Measurements from ENCODE around the gene EIF3D. TPM values are rescaled to one million over a fixed set of nuclear protein-coding genes. Genes with fewer than 3 reads are reported as not detected.

The EIF3D gene
- total and polyA plus RNA-seq, 2 of the 4 experiments (the other 2 are of a cell fraction): 339 to 746 TPM

DNA sequence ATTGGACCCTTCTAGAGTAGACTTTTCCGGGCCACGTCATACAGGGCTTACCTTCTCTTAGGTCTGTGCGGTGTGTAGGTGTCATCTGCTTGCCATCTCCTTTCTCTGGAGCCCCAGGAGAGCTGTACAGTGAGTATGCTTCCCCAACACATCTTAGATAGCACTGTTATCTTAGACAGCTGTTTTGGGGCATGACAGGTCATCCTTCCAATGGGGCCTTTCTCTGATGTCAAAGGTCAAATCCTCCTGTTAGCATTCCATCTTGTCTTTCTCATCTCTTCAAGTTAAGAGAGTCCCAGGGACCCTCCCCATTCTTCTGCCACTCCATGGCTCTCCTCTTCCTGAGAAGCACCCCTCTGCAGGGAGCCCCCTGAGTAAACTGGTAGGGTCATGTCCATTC, 31.0 kb upstream of the EIF3D start:
- ChIA-PET CTCF (no interaction called here), POLR2A (ENCODE audit: unreplicated experiment) (no interaction called here)
- Histone ChIP-seq H2BK15ac (ENCODE audit: low read depth, low read length) (no peak overlapping the region), H3K56ac (ENCODE audit: extremely low read depth, insufficient read depth, low read length) (no peak overlapping the region), H3K9me1 (ENCODE audit: insufficient read depth, low read length) (peaks cover 11% of the 10 kb centered on the region), H3K4me1 (ENCODE audit: control insufficient read depth, insufficient read depth, low read length) (peaks cover 5% of the 10 kb centered on the region), H4K8ac (ENCODE audit: low read depth in 2 of 2, low read length in 2 of 2) (no peak overlapping the region), H4K20me1 (ENCODE audit: insufficient read depth, low read length) (no peaks in the 10 kb centered on the region), H2AK9ac (replicated peaks; ENCODE audit: low read depth, low read length, poor library complexity) (no peak overlapping the region), H4K91ac (ENCODE audit: insufficient read depth, low read depth, low read length) (no peak overlapping the region), H2AFZ (replicated peaks; ENCODE audit: low read length, poor library complexity) (no peak overlapping the region), H3K14ac (replicated peaks; ENCODE audit: low read depth, low read length) (no peak overlapping the region), H3K9me3 (ENCODE audit: control insufficient read depth, insufficient read depth, low read length) (no peaks in the 10 kb centered on the region), H2BK120ac (ENCODE audit: low read depth, low read length) (no peak overlapping the region), H3K9ac (ENCODE audit: low read depth, low read length) (no peak overlapping the region), H3K4me3 (ENCODE audit: insufficient read depth, low read depth, low read length) (no peak overlapping the region), H3K23ac (ENCODE audit: low read depth, low read length) (no peak overlapping the region), H3K18ac (ENCODE audit: low read depth, low read length) (no peak overlapping the region), H3K27ac (ENCODE audit: insufficient read depth, low read length) (no peak overlapping the region), H2BK20ac (ENCODE audit: low read depth, low read length) (no peak overlapping the region), H2AK5ac (ENCODE audit: low read depth, low read length) (no peak overlapping the region), H3K4me2 (ENCODE audit: low read depth, low read length) (no peak overlapping the region), H3K27me3 (ENCODE audit: control insufficient read depth, insufficient read depth, low read length) (peaks cover 21% of the 10 kb centered on the region), H3K36me3 (ENCODE audit: control insufficient read depth, insufficient read depth, low read length) (no peaks in the 10 kb centered on the region), H3K4ac (ENCODE audit: low read depth, low read length) (no peak overlapping the region), H2BK5ac (ENCODE audit: low read depth, low read length, poor library complexity, severe bottlenecking) (no peak overlapping the region), H4K5ac (ENCODE audit: low read depth, low read length) (no peak overlapping the region), H3K79me1 (ENCODE audit: low read depth in 1 of 2, low read length in 2 of 2) (no peaks in the 10 kb centered on the region)
- no peak for DNase-seq
- no peak for ATAC-seq (ENCODE audit: low read depth)
- no TSS peak for BruUV-seq (replicated peaks)
- WGBS, 2 experiments (ENCODE audit: extremely low coverage in 2 of 2, insufficient read length in 1 of 2): no CpG with 5 or more reads among the region's 3 CpGs
- dilution Hi-C loops (cut with HindIII; ENCODE audit: low sequenced_read_pairs, unreplicated experiment): no loop called here
- TF ChIP-seq FOS (IDR thresholded peaks at IDR 0.05; ENCODE audit: low read depth, low read length) (no peak), POLR2A (IDR thresholded peaks at IDR 0.05; ENCODE audit: low read depth, low read length) (no peak), MAFK (IDR thresholded peaks at IDR 0.05; ENCODE audit: low read depth, low read length) (no peak), CHD1 (IDR thresholded peaks at IDR 0.05; ENCODE audit: low read depth, low read length) (no peak), NFE2L2 (IDR thresholded peaks at IDR 0.05; ENCODE audit: low read depth, low read length) (no peak), RAD21 (IDR thresholded peaks at IDR 0.05; ENCODE audit: low read length) (no peak), RFX5 (IDR thresholded peaks at IDR 0.05; ENCODE audit: low read depth, low read length) (no peak), BHLHE40 (IDR thresholded peaks at IDR 0.05; ENCODE audit: low read depth, low read length) (no peak), CEBPB (IDR thresholded peaks at IDR 0.05; ENCODE audit: low read depth, low read length) (no peak), RCOR1 (IDR thresholded peaks at IDR 0.05; ENCODE audit: insufficient replicate concordance, low read length) (no peak), MAZ (IDR thresholded peaks at IDR 0.05; ENCODE audit: borderline replicate concordance, low read depth, low read length) (no peak), SMC3 (IDR thresholded peaks at IDR 0.05; ENCODE audit: low read depth, low read length) (no peak), MXI1 (IDR thresholded peaks at IDR 0.05; ENCODE audit: borderline replicate concordance, low read depth, low read length) (no peak)
- TF ChIP-seq, protein P1, sequence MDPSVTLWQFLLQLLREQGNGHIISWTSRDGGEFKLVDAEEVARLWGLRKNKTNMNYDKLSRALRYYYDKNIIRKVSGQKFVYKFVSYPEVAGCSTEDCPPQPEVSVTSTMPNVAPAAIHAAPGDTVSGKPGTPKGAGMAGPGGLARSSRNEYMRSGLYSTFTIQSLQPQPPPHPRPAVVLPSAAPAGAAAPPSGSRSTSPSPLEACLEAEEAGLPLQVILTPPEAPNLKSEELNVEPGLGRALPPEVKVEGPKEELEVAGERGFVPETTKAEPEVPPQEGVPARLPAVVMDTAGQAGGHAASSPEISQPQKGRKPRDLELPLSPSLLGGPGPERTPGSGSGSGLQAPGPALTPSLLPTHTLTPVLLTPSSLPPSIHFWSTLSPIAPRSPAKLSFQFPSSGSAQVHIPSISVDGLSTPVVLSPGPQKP (IDR thresholded peaks at IDR 0.05; ENCODE audit: borderline replicate concordance, low read depth, low read length): no peak
- TF ChIP-seq, protein P2, sequence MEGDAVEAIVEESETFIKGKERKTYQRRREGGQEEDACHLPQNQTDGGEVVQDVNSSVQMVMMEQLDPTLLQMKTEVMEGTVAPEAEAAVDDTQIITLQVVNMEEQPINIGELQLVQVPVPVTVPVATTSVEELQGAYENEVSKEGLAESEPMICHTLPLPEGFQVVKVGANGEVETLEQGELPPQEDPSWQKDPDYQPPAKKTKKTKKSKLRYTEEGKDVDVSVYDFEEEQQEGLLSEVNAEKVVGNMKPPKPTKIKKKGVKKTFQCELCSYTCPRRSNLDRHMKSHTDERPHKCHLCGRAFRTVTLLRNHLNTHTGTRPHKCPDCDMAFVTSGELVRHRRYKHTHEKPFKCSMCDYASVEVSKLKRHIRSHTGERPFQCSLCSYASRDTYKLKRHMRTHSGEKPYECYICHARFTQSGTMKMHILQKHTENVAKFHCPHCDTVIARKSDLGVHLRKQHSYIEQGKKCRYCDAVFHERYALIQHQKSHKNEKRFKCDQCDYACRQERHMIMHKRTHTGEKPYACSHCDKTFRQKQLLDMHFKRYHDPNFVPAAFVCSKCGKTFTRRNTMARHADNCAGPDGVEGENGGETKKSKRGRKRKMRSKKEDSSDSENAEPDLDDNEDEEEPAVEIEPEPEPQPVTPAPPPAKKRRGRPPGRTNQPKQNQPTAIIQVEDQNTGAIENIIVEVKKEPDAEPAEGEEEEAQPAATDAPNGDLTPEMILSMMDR (conservative IDR thresholded peaks at IDR 0.05; ENCODE audit: low read depth, low read length): no peak
- TF ChIP-seq, protein P3, sequence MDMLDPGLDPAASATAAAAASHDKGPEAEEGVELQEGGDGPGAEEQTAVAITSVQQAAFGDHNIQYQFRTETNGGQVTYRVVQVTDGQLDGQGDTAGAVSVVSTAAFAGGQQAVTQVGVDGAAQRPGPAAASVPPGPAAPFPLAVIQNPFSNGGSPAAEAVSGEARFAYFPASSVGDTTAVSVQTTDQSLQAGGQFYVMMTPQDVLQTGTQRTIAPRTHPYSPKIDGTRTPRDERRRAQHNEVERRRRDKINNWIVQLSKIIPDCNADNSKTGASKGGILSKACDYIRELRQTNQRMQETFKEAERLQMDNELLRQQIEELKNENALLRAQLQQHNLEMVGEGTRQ (IDR thresholded peaks at IDR 0.05; ENCODE audit: low read depth, low read length): no peak
- in situ Hi-C loops (cut with MboI; ENCODE audit: low sequenced_read_pairs): no loop called here
- intact Hi-C loops (cut with micrococcal nuclease): no loop called here

Measured in IMR-90 (cell line).